ENCODE data around the gene TMA16. TPM values are rescaled to one million over a fixed set of nuclear protein-coding genes. Genes with fewer than 3 reads are reported as not detected.
A peak's percentile ranks its signal among the peaks of the same experiment; 100 is the strongest.

The TMA16 gene
- total RNA-seq, 1 donor from 2014 or later, result 78.5 TPM

DNA sequence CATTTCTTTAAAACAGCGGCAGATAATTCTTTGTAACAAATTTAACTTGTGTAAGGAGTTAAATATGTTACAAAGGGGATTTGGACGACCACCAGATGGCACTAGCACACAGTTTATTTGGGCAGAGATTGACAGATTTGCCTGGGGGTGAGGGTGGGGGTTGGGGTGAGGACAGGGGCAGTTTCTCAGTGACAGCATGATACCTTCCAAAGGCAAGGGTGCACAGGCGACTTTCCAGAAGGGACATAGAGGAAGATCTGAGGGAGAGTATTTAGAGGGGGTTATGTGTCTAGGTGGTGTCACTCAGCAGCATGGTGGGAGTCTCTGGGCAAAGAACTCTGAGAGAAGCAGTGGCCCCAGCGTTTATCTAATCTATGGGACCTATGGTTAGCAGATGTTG is 9.6 kb upstream of the TMA16 start:
- H3K9me3 Mint-ChIP-seq, result no peaks in the 10 kb centered on the region
- peaks cover 2% of the 10 kb centered on the region for H3K27me3 Mint-ChIP-seq (ENCODE audit: insufficient read depth, low read depth)
- Histone ChIP-seq H3K27me3 (no peaks in the 10 kb centered on the region), H4K20me1 (ENCODE audit: low read depth) (no peaks in the 10 kb centered on the region), H2AFZ (replicated peaks) (peak overlapping the region; percentile 22), H3K36me3 (no peaks in the 10 kb centered on the region), H3K79me2 (ENCODE audit: low read depth) (no peaks in the 10 kb centered on the region), H3K4me3 (no peak overlapping the region), H3K9ac (no peak overlapping the region), H3F3A (ENCODE audit: low read depth) (no peaks in the 10 kb centered on the region), H3K27ac (no peak overlapping the region), H3K9me3 (ENCODE audit: low read depth) (no peaks in the 10 kb centered on the region), H3K4me1 (no peaks in the 10 kb centered on the region), H3K4me2 (no peak overlapping the region)
- no peak overlapping the region for H3K4me3 Mint-ChIP-seq
- peak; percentile 76 for DNase-seq (ENCODE audit: low spot score)
- H3K27ac Mint-ChIP-seq, result no peak overlapping the region
- TF ChIP-seq EZH2 (IDR thresholded peaks at IDR 0.05) (no peak), EZH2phosphoT487 (IDR thresholded peaks at IDR 0.05) (no peak)
- TF ChIP-seq, protein P1, sequence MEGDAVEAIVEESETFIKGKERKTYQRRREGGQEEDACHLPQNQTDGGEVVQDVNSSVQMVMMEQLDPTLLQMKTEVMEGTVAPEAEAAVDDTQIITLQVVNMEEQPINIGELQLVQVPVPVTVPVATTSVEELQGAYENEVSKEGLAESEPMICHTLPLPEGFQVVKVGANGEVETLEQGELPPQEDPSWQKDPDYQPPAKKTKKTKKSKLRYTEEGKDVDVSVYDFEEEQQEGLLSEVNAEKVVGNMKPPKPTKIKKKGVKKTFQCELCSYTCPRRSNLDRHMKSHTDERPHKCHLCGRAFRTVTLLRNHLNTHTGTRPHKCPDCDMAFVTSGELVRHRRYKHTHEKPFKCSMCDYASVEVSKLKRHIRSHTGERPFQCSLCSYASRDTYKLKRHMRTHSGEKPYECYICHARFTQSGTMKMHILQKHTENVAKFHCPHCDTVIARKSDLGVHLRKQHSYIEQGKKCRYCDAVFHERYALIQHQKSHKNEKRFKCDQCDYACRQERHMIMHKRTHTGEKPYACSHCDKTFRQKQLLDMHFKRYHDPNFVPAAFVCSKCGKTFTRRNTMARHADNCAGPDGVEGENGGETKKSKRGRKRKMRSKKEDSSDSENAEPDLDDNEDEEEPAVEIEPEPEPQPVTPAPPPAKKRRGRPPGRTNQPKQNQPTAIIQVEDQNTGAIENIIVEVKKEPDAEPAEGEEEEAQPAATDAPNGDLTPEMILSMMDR (IDR thresholded peaks at IDR 0.05), result peak; percentile 90
- no peaks in the 10 kb centered on the region for H3K4me1 Mint-ChIP-seq
- H3K36me3 Mint-ChIP-seq, result no peaks in the 10 kb centered on the region

- Mint-ChIP-seq H3K4me3 (no peak overlapping the region), H3K9me3 (no peaks in the 10 kb centered on the region), H3K27ac (peak overlapping the region; percentile 39), H3K4me1 (no peaks in the 10 kb centered on the region), H3K27me3 (ENCODE audit: insufficient read depth, low read depth) (peaks cover 2% of the 10 kb centered on the region), H3K36me3 (no peaks in the 10 kb centered on the region)
- H3K4me3 ChIP-seq, result no peak overlapping the region
- peak overlapping the region; percentile 22 for H2AFZ ChIP-seq (replicated peaks)
- H3K9ac ChIP-seq, result no peak overlapping the region
- H3K27ac ChIP-seq, result no peak overlapping the region
- H3K27me3 ChIP-seq, result no peaks in the 10 kb centered on the region
- no peaks in the 10 kb centered on the region for H3K36me3 ChIP-seq
- no peak for DNase-seq (ENCODE audit: low spot score)
- no peak overlapping the region for H3K4me2 ChIP-seq
- H3K79me2 ChIP-seq (ENCODE audit: low read depth), result no peaks in the 10 kb centered on the region
- H3K4me1 ChIP-seq, result no peaks in the 10 kb centered on the region
- H3K9me3 ChIP-seq (ENCODE audit: low read depth), result no peaks in the 10 kb centered on the region
- no peaks in the 10 kb centered on the region for H4K20me1 ChIP-seq (ENCODE audit: low read depth)
- H3F3A ChIP-seq (ENCODE audit: low read depth), result no peaks in the 10 kb centered on the region
- TF ChIP-seq, protein P1 (IDR thresholded peaks at IDR 0.05), result no peak
- TF ChIP-seq EZH2 (IDR thresholded peaks at IDR 0.05), result no peak
- no peak for TF ChIP-seq EZH2phosphoT487 (IDR thresholded peaks at IDR 0.05)
These were observed 8.9 kb upstream of the TMA16 start for GRCh38 chr4:163485589-163485988.

GRCh38 chr4:163486321-163486720 is 8.2 kb upstream of the TMA16 start:
- H3K4me3 ChIP-seq, result no peak overlapping the region
- no peak overlapping the region for H3K4me3 Mint-ChIP-seq
- no peaks in the 10 kb centered on the region for H3F3A ChIP-seq (ENCODE audit: low read depth)
- DNase-seq (ENCODE audit: low spot score), result no peak
- no peak overlapping the region for H3K9ac ChIP-seq
- no peaks in the 10 kb centered on the region for H3K36me3 Mint-ChIP-seq
- H2AFZ ChIP-seq (replicated peaks), result no peak overlapping the region
- H4K20me1 ChIP-seq (ENCODE audit: low read depth), result no peaks in the 10 kb centered on the region
- H3K4me1 ChIP-seq, result no peaks in the 10 kb centered on the region
- no peaks in the 10 kb centered on the region for H3K4me1 Mint-ChIP-seq
- H3K9me3 Mint-ChIP-seq, result no peaks in the 10 kb centered on the region
- no peaks in the 10 kb centered on the region for H3K79me2 ChIP-seq (ENCODE audit: low read depth)
- no peaks in the 10 kb centered on the region for H3K27me3 ChIP-seq
- no peak for TF ChIP-seq EZH2phosphoT487 (IDR thresholded peaks at IDR 0.05)
- no peak for TF ChIP-seq EZH2 (IDR thresholded peaks at IDR 0.05)
- H3K27me3 Mint-ChIP-seq (ENCODE audit: insufficient read depth, low read depth), result peaks cover 2% of the 10 kb centered on the region
- H3K9me3 ChIP-seq (ENCODE audit: low read depth), result no peaks in the 10 kb centered on the region
- no peak overlapping the region for H3K4me2 ChIP-seq
- H3K36me3 ChIP-seq, result no peaks in the 10 kb centered on the region
- no peak overlapping the region for H3K27ac ChIP-seq
- H3K27ac Mint-ChIP-seq, result no peak overlapping the region

GRCh38 chr4:163489929-163490328 is 4.6 kb upstream of the TMA16 start:
- no peak overlapping the region for H3K9ac ChIP-seq
- TF ChIP-seq EZH2phosphoT487 (IDR thresholded peaks at IDR 0.05), result no peak
- TF ChIP-seq, protein P1 (IDR thresholded peaks at IDR 0.05), result no peak
- no peak overlapping the region for H3K27ac ChIP-seq
- no peak overlapping the region for H3K4me3 Mint-ChIP-seq
- H3K9me3 Mint-ChIP-seq, result no peaks in the 10 kb centered on the region
- H3K36me3 Mint-ChIP-seq, result no peaks in the 10 kb centered on the region
- no peak for DNase-seq (ENCODE audit: low spot score)
- H3K4me1 ChIP-seq, result no peaks in the 10 kb centered on the region
- H3K36me3 ChIP-seq, result no peaks in the 10 kb centered on the region
- H3K9me3 ChIP-seq (ENCODE audit: low read depth), result no peaks in the 10 kb centered on the region
- no peak overlapping the region for H3K4me2 ChIP-seq
- H3K4me1 Mint-ChIP-seq, result no peaks in the 10 kb centered on the region
- peaks cover 16% of the 10 kb centered on the region for H3F3A ChIP-seq (ENCODE audit: low read depth)
- peaks cover 2% of the 10 kb centered on the region for H3K27me3 Mint-ChIP-seq (ENCODE audit: insufficient read depth, low read depth)
- H3K79me2 ChIP-seq (ENCODE audit: low read depth), result peaks cover 4% of the 10 kb centered on the region
- H3K27me3 ChIP-seq, result no peaks in the 10 kb centered on the region
- H2AFZ ChIP-seq (replicated peaks), result no peak overlapping the region
- no peak overlapping the region for H3K4me3 ChIP-seq
- no peak overlapping the region for H3K27ac Mint-ChIP-seq
- H4K20me1 ChIP-seq (ENCODE audit: low read depth), result no peaks in the 10 kb centered on the region

Measured in neural progenitor cell (in vitro differentiated cells).